Measurements from ENCODE around the gene ROPN1B.

Gene ROPN1B

DNA sequence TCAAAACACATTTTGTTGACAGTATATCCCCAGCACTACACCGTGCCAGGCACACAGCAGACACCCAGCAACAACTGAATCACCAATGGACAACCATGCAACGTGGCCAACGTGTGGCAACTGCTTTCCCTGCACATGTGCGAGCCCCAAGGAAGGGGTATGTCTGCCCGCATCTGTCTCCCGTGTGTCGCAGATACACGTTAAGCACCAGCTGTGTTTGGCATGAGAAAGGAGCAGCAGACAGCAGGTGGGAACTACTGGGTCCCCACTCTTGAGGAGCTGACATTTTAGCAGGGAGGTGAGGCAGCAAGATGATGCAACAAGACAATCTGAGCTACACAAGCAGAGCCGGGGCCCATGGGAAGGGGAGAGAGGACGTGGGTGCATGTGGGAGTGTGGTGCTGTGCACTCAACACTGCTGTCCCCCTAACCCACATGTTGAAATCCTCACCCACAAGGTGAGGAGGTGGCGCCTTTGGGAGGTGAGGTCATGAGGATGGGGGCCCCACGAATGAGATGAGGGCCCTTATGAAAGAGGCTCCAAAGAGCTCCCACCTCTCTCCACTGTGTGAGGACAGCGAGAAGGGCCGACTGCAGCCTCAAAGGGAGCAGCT is 56.2 kb downstream of the ROPN1B start:
- H3K27ac ChIP-seq = no peak overlapping the region
- DNase-seq = no peak
- intact Hi-C loops (cut with DNase I; ENCODE audit: low total_unique reads) = no loop called here

DNA sequence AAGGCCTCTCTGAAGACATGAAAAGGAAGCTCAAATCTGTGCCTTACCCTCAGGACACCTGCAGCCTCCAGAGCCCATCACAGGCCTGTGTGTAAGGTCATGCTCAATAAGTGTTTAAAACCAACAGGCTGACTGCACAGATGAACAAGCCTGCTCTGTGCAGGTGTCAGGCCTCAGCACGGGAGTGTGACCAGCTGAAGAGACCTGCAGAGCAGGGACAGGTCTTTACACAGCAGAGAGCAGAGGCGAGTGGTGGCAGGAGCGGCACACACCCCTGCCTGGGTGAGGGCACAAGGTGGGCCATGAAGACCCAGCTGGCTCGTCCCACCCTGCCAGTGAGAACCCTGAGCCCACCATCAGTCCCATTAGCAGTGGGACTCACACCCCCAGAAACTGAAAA is 56.9 kb downstream of the ROPN1B start:
- intact Hi-C loops (cut with DNase I; ENCODE audit: low total_unique reads) = no loop called here
- H3K27ac ChIP-seq = no peak overlapping the region
- peaks cover 39 to 86% (median 74%) of the 10 kb centered on the region in 3 donors for H3K36me3 ChIP-seq
- H3K4me3 ChIP-seq = no peak overlapping the region
- no peaks in the 10 kb centered on the region for H3K4me1 ChIP-seq
- DNase-seq = no peak
- no peaks in the 10 kb centered on the region for H3K27me3 ChIP-seq
- H3K9me3 ChIP-seq = peaks cover 0 to 7% (median 7%) of the 10 kb centered on the region in 3 donors
- TF ChIP-seq, protein P1, sequence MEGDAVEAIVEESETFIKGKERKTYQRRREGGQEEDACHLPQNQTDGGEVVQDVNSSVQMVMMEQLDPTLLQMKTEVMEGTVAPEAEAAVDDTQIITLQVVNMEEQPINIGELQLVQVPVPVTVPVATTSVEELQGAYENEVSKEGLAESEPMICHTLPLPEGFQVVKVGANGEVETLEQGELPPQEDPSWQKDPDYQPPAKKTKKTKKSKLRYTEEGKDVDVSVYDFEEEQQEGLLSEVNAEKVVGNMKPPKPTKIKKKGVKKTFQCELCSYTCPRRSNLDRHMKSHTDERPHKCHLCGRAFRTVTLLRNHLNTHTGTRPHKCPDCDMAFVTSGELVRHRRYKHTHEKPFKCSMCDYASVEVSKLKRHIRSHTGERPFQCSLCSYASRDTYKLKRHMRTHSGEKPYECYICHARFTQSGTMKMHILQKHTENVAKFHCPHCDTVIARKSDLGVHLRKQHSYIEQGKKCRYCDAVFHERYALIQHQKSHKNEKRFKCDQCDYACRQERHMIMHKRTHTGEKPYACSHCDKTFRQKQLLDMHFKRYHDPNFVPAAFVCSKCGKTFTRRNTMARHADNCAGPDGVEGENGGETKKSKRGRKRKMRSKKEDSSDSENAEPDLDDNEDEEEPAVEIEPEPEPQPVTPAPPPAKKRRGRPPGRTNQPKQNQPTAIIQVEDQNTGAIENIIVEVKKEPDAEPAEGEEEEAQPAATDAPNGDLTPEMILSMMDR (IDR thresholded peaks at IDR 0.05) = no peak

More for the DNA sequence above, 56.2 kb downstream of the ROPN1B start:
- peaks cover 0 to 7% (median 7%) of the 10 kb centered on the region in 3 donors for H3K9me3 ChIP-seq
- peaks cover 39 to 86% (median 74%) of the 10 kb centered on the region in 3 donors for H3K36me3 ChIP-seq
- no peaks in the 10 kb centered on the region for H3K4me1 ChIP-seq
- TF ChIP-seq, protein P1 (IDR thresholded peaks at IDR 0.05) = no peak
- H3K27me3 ChIP-seq = no peaks in the 10 kb centered on the region
- no peak overlapping the region for H3K4me3 ChIP-seq

DNA sequence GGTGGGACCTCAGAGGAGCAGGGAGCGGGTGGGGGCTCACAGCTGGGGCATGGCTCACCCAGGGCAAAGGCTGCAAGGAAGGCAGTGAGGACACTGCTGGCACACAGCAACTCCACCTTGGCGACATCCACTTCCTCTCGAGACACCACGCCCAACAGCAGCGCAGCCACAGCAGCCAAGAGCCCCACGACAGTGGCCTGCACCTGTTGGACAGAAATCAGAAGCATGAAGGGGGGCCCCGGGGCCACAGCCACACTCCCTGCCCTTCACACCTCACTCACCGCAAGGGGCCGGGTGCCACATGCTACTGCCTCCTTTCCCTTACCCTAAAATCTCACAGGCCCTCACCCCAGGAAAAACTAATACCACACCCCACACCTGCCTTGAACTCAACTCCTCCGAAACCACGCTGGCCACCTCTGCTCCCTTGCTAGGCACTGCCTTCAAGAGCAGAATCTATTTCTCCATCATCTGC is 57.3 kb downstream of the ROPN1B start:
- Histone ChIP-seq H3K9me3 (peaks cover 0 to 7% (median 7%) of the 10 kb centered on the region in 3 donors), H3K4me3 (no peak overlapping the region), H3K27me3 (no peaks in the 10 kb centered on the region), H3K36me3 (peaks cover 39 to 85% (median 74%) of the 10 kb centered on the region in 3 donors), H3K27ac (no peak overlapping the region), H3K4me1 (no peaks in the 10 kb centered on the region)
- intact Hi-C loops (cut with DNase I; ENCODE audit: low total_unique reads) = no loop called here
- TF ChIP-seq, protein P1 (IDR thresholded peaks at IDR 0.05) = no peak
- no peak for DNase-seq

DNA sequence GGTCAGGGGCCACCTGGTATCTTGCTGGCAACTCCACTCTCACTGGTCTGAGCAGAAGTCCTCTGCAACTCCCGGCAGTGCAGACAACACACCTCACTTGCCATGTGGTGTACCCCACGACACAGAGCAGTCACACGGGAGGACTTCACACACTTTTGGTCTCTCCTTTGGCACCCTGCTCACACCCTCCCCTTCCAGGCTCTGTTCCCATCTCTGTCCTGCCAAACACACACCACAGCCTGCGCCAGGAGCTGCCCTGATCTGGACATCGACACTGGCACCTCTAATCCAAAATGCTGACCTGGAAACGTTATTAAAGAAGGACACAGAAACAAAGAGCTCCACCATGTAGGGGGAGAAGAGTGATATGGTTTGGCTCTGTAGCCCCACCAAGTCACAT is 57.8 kb downstream of the ROPN1B start:
- no peak for DNase-seq
- H3K36me3 ChIP-seq = peaks cover 43 to 85% (median 73%) of the 10 kb centered on the region in 3 donors
- intact Hi-C loops (cut with DNase I; ENCODE audit: low total_unique reads) = no loop called here

DNA sequence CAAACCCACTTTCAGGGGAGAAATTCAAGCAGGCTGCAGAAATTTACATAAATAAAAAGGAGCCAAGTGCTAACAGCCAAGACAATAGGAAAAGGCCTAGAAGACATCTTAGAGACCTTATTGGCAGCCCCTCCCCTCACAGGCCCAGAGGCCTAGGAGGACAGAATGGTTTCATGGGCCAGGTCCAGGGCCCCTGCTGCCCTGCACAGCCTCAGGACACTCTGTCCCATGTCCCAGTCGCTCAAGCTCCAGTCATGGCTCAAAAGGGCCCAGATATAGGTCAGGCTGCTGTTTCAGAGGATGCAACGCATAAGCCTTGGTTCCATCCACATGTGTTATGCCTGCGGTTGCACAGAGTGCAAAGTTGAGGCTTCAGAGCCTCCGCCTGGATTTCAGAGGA is 59.1 kb downstream of the ROPN1B start:
- DNase-seq = no peak
- intact Hi-C loops (cut with DNase I; ENCODE audit: low total_unique reads) = no loop called here

More for the DNA sequence above, 57.8 kb downstream of the ROPN1B start:
- Histone ChIP-seq H3K27ac (no peak overlapping the region), H3K27me3 (no peaks in the 10 kb centered on the region), H3K4me1 (no peaks in the 10 kb centered on the region), H3K4me3 (no peak overlapping the region), H3K9me3 (peaks cover 0 to 7% (median 7%) of the 10 kb centered on the region in 3 donors)
- TF ChIP-seq, protein P1 (IDR thresholded peaks at IDR 0.05) = no peak

More for the DNA sequence above, 59.1 kb downstream of the ROPN1B start:
- H3K4me1 ChIP-seq = no peaks in the 10 kb centered on the region
- no peaks in the 10 kb centered on the region for H3K27me3 ChIP-seq
- no peak overlapping the region for H3K27ac ChIP-seq
- TF ChIP-seq, protein P1 (IDR thresholded peaks at IDR 0.05) = no peak
- H3K9me3 ChIP-seq = peaks cover 0 to 7% (median 7%) of the 10 kb centered on the region in 3 donors
- no peak overlapping the region for H3K4me3 ChIP-seq
- peaks cover 55 to 85% (median 73%) of the 10 kb centered on the region in 3 donors for H3K36me3 ChIP-seq

Measured in tibial artery (tissue), 4 donors.